ENCODE data around the gene ACP2.

DNA sequence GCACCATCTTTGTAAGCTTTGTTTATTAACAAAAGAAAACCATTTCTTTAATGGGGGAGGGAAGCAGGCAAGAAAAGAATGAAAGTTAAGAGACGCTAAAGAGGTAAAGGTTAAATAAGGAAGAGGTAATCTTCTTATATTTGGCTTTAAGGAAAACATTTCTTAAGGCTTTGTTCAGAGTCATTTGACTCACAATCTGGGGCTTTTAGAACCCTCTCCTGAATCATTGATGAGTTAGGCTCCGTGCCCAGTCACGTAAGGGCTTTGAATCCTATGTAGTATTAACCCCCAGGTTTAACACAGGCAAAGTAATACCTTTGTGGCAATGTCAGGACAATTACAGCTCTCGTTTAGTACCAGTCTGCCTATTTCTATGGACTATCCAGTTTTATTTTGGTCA, 47.4 kb upstream of the ACP2 start:
- TF ChIP-seq, protein P1, sequence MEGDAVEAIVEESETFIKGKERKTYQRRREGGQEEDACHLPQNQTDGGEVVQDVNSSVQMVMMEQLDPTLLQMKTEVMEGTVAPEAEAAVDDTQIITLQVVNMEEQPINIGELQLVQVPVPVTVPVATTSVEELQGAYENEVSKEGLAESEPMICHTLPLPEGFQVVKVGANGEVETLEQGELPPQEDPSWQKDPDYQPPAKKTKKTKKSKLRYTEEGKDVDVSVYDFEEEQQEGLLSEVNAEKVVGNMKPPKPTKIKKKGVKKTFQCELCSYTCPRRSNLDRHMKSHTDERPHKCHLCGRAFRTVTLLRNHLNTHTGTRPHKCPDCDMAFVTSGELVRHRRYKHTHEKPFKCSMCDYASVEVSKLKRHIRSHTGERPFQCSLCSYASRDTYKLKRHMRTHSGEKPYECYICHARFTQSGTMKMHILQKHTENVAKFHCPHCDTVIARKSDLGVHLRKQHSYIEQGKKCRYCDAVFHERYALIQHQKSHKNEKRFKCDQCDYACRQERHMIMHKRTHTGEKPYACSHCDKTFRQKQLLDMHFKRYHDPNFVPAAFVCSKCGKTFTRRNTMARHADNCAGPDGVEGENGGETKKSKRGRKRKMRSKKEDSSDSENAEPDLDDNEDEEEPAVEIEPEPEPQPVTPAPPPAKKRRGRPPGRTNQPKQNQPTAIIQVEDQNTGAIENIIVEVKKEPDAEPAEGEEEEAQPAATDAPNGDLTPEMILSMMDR (IDR thresholded peaks at IDR 0.05) = no peak
- no peak for TF ChIP-seq EZH2 (IDR thresholded peaks at IDR 0.05)
